Activated naive CD8-positive, alpha-beta T cell treated with anti-CD3 and anti-CD28 coated beads, Interleukin-2, amount 50 U/mL, for 24 hours (primary cell): ENCODE results near the gene FBXL20.
"Not testable (repeated sequence)": the region's sequence is repeated elsewhere in the genome, so short reads cannot be mapped to it uniquely, and the experiment has no call there.

ENCODE experiments used
- ATAC-seq: fragments of 150-1000 bp; cut with Tn5 transposase; one replicate; pipeline ENCODE4 v1.10.0; 2021
- DNase-seq: peaks from one replicate; pipeline ENCODE4 v3.0.0; 2021
- H3K27ac Mint-ChIP-seq: one replicate; pipeline ENCODE4 v1.8.0; 2021; ENCODE audit warnings: mild to moderate bottlenecking, mixed read lengths
- H3K27me3 Mint-ChIP-seq: one replicate; pipeline ENCODE4 v1.8.0; 2021; ENCODE audit warnings: mixed read lengths
- H3K36me3 Mint-ChIP-seq: one replicate; pipeline ENCODE4 v1.8.0; 2021; ENCODE audit warnings: low read depth, mixed read lengths
- H3K4me1 Mint-ChIP-seq: one replicate; pipeline ENCODE4 v1.8.0; 2021; ENCODE audit warnings: mixed read lengths
- H3K4me3 Mint-ChIP-seq: one replicate; pipeline ENCODE4 v1.8.0; 2021; ENCODE audit warnings: mild to moderate bottlenecking, moderate library complexity, mixed read lengths
- H3K9me3 Mint-ChIP-seq: one replicate; pipeline ENCODE4 v1.8.0; 2021; ENCODE audit warnings: mixed read lengths

Gene FBXL20

DNA sequence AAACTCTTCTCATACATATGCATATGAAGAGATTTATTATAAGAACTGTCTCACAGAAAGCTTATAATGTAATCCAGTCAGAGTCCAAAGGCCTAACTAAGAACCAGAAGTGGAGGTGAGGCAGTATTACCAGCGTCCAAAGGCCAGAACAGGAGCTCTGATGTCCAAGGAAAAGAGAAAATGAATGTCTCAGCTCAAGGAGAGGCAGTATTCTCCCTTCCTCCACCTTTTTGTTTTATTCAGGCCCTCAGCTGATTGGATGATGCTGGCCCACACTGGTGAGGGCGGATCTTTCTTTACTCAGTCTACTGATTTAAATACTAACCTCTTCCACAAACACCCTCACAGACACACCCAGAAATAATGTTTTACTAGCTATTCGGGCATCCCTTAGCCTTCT lies 43.4 kb downstream of the FBXL20 start:
- no peaks in the 10 kb centered on the region for H3K27me3 Mint-ChIP-seq
- no peak overlapping the region for H3K4me3 Mint-ChIP-seq
- H3K36me3 Mint-ChIP-seq, result no peaks in the 10 kb centered on the region
- ATAC-seq (no peak), DNase-seq (no peak)
- H3K9me3 Mint-ChIP-seq, result no peaks in the 10 kb centered on the region
- peaks cover 7% of the 10 kb centered on the region for H3K4me1 Mint-ChIP-seq
- no peak overlapping the region for H3K27ac Mint-ChIP-seq

- Mint-ChIP-seq H3K27me3 (no peaks in the 10 kb centered on the region), H3K27ac (no peak overlapping the region), H3K4me3 (no peak overlapping the region), H3K9me3 (no peaks in the 10 kb centered on the region), H3K36me3 (no peaks in the 10 kb centered on the region), H3K4me1 (peaks cover 7% of the 10 kb centered on the region)
- DNase-seq (no peak), ATAC-seq (no peak)
These were observed 43.9 kb downstream of the FBXL20 start for GRCh38 chr17:39357488-39357887.

GRCh38 chr17:39352986-39353385 lies 48.4 kb downstream of the FBXL20 start:
- Mint-ChIP-seq H3K27ac (no peak overlapping the region), H3K9me3 (no peaks in the 10 kb centered on the region), H3K36me3 (peaks cover under 1% of the 10 kb centered on the region), H3K27me3 (no peaks in the 10 kb centered on the region), H3K4me3 (no peak overlapping the region), H3K4me1 (no peaks in the 10 kb centered on the region)
- ATAC-seq, result no peak
- no peak for DNase-seq

DNA sequence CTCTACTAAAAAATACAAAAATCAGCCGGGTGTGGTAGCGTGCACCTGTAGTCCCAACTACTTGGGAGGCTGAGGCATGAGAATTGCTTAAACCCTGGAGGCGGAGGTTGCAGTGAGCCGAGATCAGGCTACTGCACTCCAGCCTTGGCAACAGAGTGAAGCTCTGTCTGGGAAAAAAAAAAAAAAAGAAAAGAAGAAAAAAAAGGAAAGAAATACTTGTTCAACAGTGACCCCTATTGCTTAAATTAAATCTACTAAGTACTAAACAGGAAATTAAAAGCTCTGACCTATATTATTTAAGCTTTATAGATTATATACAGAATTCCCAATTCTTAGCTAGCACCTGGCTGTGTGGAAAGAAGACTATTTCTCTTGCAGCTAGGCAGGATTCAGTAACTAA lies 48.9 kb downstream of the FBXL20 start:
- H3K9me3 Mint-ChIP-seq, result no peaks in the 10 kb centered on the region
- H3K27ac Mint-ChIP-seq, result no peak overlapping the region
- ATAC-seq, result no peak

GRCh38 chr17:39351508-39351907 lies 49.9 kb downstream of the FBXL20 start:
- Mint-ChIP-seq H3K9me3 (no peaks in the 10 kb centered on the region), H3K4me3 (no peak overlapping the region), H3K4me1 (no peaks in the 10 kb centered on the region), H3K27me3 (no peaks in the 10 kb centered on the region), H3K36me3 (peaks cover 2% of the 10 kb centered on the region), H3K27ac (no peak overlapping the region)
- no peak for DNase-seq
- ATAC-seq, result no peak

More for the DNA sequence above, 48.9 kb downstream of the FBXL20 start:
- Mint-ChIP-seq H3K4me3 (no peak overlapping the region), H3K4me1 (no peaks in the 10 kb centered on the region), H3K36me3 (peaks cover 2% of the 10 kb centered on the region), H3K27me3 (no peaks in the 10 kb centered on the region)
- DNase-seq, result no peak

DNA sequence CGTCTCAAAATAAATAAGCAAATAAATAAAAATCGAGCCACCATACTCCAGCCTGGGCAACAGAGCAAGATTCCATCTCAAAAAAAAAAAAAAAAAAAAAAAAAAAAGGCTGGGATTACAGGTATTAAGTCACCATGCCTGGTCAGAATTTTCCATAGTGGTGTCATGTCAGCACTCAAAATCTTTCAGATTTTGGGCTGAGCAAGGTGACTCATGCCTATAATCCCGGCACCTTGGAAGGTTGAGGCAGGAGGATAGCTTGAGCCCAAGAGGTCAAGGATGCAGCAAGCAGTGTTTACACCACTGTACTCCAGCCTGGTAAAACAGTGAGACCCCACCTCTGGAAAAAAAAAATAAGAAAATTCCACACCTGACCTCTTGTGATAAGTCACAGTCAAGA lies 52.2 kb downstream of the FBXL20 start:
- H3K4me3 Mint-ChIP-seq, result no peak overlapping the region
- H3K27ac Mint-ChIP-seq, result no peak overlapping the region
- ATAC-seq (no peak), DNase-seq (no peak)
- no peaks in the 10 kb centered on the region for H3K27me3 Mint-ChIP-seq
- no peaks in the 10 kb centered on the region for H3K4me1 Mint-ChIP-seq
- peaks cover 5% of the 10 kb centered on the region for H3K36me3 Mint-ChIP-seq
- H3K9me3 Mint-ChIP-seq, result no peaks in the 10 kb centered on the region

DNA sequence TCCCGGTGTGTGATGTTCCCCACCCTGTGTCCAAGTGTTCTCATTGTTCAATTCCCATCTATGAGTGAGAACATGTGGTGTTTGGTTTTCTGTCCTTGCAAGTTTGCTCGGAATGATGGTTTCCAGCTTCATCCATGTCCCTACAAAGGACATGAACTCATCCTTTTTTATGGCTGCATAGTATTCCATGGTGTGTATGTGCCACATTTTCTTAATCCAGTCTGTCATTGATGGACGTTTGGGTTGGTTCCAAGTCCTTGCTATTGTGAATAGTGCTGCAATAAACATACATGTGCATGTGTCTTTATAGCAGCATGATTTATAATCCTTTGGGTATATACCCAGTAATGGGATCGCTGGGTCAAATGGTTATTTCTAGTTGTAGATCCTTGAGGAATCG lies 54.6 kb downstream of the FBXL20 start:
- DNase-seq, H3K36me3 Mint-ChIP-seq, H3K9me3 Mint-ChIP-seq, H3K27ac Mint-ChIP-seq, H3K4me3 Mint-ChIP-seq, H3K27me3 Mint-ChIP-seq, ATAC-seq, H3K4me1 Mint-ChIP-seq: not testable (repeated sequence)

DNA sequence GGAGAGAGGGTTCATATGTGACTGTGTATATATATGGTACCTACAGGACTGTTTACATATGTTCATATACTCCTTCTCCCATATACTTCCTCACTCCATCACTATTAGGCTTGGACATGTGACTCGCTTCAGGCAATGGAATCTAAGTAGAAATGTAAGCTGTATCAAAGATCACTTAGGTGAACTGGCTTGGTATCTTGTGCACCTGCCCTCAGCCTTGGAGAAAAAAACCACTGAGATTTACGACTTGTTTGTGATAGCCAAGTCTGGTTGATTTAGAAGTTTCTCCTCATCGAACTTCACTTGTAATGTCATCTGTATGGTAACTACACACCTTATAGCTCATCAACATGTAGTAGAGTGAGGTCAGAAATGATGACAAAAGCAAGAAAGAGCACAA lies 59.9 kb downstream of the FBXL20 start:
- DNase-seq (no peak), ATAC-seq (no peak)
- H3K36me3 Mint-ChIP-seq, result peaks cover 5% of the 10 kb centered on the region
- no peaks in the 10 kb centered on the region for H3K9me3 Mint-ChIP-seq
- no peaks in the 10 kb centered on the region for H3K4me1 Mint-ChIP-seq
- H3K27ac Mint-ChIP-seq, result no peak overlapping the region
- H3K27me3 Mint-ChIP-seq, result no peaks in the 10 kb centered on the region
- no peak overlapping the region for H3K4me3 Mint-ChIP-seq

- H3K4me3 Mint-ChIP-seq, result no peak overlapping the region
- H3K27ac Mint-ChIP-seq, result no peak overlapping the region
- ATAC-seq, result no peak
- no peak for DNase-seq
- no peaks in the 10 kb centered on the region for H3K9me3 Mint-ChIP-seq
- peaks cover 4% of the 10 kb centered on the region for H3K36me3 Mint-ChIP-seq
- no peaks in the 10 kb centered on the region for H3K4me1 Mint-ChIP-seq
- H3K27me3 Mint-ChIP-seq, result no peaks in the 10 kb centered on the region
These were observed 60.7 kb downstream of the FBXL20 start for GRCh38 chr17:39340731-39341130.

- H3K4me3 Mint-ChIP-seq, result no peak overlapping the region
- H3K4me1 Mint-ChIP-seq, result no peaks in the 10 kb centered on the region
- H3K9me3 Mint-ChIP-seq, result no peaks in the 10 kb centered on the region
- peaks cover 4% of the 10 kb centered on the region for H3K36me3 Mint-ChIP-seq
- no peak overlapping the region for H3K27ac Mint-ChIP-seq
- H3K27me3 Mint-ChIP-seq, result no peaks in the 10 kb centered on the region
- DNase-seq (no peak), ATAC-seq (no peak)
These were observed 62.2 kb downstream of the FBXL20 start for GRCh38 chr17:39339272-39339671.

- DNase-seq, H3K27me3 Mint-ChIP-seq, H3K9me3 Mint-ChIP-seq, H3K36me3 Mint-ChIP-seq, H3K4me1 Mint-ChIP-seq, ATAC-seq, H3K4me3 Mint-ChIP-seq, H3K27ac Mint-ChIP-seq: not testable (repeated sequence)
These were observed 63.8 kb downstream of the FBXL20 start for GRCh38 chr17:39337649-39338048.

- Mint-ChIP-seq H3K27ac (no peak overlapping the region), H3K9me3 (no peaks in the 10 kb centered on the region), H3K4me1 (no peaks in the 10 kb centered on the region), H3K4me3 (no peak overlapping the region), H3K36me3 (peaks cover 4% of the 10 kb centered on the region), H3K27me3 (no peaks in the 10 kb centered on the region)
- DNase-seq (no peak), ATAC-seq (no peak)
These were observed 65.7 kb downstream of the FBXL20 start for GRCh38 chr17:39335704-39336223.

DNA sequence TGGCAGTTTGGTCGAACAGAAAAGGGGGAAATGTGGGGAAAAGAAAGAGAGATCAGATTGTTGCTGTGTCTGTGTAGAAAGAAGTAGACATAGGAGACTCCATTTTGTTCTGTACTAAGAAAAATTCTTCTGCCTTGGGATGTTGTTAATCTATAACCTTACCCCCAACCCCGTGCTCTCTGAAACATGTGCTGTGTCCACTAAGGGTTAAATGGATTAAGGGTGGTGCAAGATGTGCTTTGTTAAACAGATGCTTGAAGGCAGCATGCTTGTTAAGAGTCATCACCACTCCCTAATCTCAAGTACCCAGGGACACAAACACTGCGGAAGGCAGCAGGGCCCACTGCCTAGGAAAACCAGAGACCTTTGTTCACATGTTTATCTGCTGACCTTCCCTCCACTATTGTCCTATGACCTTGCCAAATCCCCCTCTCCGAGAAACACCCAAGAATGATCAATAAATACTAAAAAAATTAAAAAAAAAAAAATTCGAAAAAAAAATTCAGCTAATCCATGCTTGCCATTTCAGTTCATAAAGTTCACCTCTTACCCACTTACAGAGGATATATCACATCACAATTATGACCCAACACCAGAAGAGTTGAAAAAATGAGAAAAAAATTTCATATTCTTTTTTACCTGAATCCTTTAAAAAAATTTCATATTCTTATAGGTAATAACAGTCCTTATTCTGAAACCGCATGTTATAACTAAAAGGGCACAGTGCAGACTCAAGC lies 67.2 kb downstream of the FBXL20 start:
- H3K36me3 Mint-ChIP-seq, ATAC-seq, H3K4me3 Mint-ChIP-seq, H3K27me3 Mint-ChIP-seq, H3K9me3 Mint-ChIP-seq, H3K4me1 Mint-ChIP-seq, DNase-seq, H3K27ac Mint-ChIP-seq: not testable (repeated sequence)

GRCh38 chr17:39332092-39332491 lies 69.3 kb downstream of the FBXL20 start:
- H3K36me3 Mint-ChIP-seq, result peaks cover 2% of the 10 kb centered on the region
- no peak overlapping the region for H3K4me3 Mint-ChIP-seq
- H3K9me3 Mint-ChIP-seq, result no peaks in the 10 kb centered on the region
- H3K4me1 Mint-ChIP-seq, result no peaks in the 10 kb centered on the region
- no peaks in the 10 kb centered on the region for H3K27me3 Mint-ChIP-seq
- no peak for DNase-seq
- no peak for ATAC-seq
- no peak overlapping the region for H3K27ac Mint-ChIP-seq

DNA sequence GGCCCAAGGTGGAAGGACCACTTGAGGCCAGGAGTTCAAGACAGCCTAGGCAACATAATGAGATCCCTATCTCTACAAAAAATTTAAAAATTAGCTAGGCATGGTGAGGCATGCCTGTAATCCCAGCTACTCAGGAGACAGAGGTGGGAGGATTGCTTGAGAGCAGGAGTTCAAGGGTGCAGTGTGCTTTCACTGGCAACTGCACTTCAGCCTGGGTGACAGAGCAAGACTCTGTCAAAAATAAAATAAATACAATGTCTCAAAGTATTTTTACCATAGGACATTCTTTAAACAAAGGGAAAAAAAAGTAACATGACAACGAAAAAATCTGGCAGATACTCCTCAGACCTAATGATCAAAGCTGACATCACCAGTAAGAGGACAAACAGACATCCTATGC lies 72.6 kb downstream of the FBXL20 start:
- peaks cover 3% of the 10 kb centered on the region for H3K36me3 Mint-ChIP-seq
- no peaks in the 10 kb centered on the region for H3K9me3 Mint-ChIP-seq
- H3K4me1 Mint-ChIP-seq, result peaks cover 4% of the 10 kb centered on the region
- H3K27me3 Mint-ChIP-seq, result no peaks in the 10 kb centered on the region
- H3K4me3 Mint-ChIP-seq, result no peak overlapping the region
- ATAC-seq (no peak), DNase-seq (no peak)
- H3K27ac Mint-ChIP-seq, result no peak overlapping the region

- no peak overlapping the region for H3K27ac Mint-ChIP-seq
- DNase-seq, result no peak
- no peaks in the 10 kb centered on the region for H3K27me3 Mint-ChIP-seq
- H3K9me3 Mint-ChIP-seq, result no peaks in the 10 kb centered on the region
- peaks cover 3% of the 10 kb centered on the region for H3K36me3 Mint-ChIP-seq
- no peak for ATAC-seq
- no peak overlapping the region for H3K4me3 Mint-ChIP-seq
- H3K4me1 Mint-ChIP-seq, result peaks cover 4% of the 10 kb centered on the region
These were observed 74.3 kb downstream of the FBXL20 start for GRCh38 chr17:39327109-39327508.
